DMS 273 treated with DMSO at 0.1 percent for 48 hours (cell line): ENCODE results near the gene RPL19.

Source experiments
- DNase-seq: peaks from one replicate; lab custom pipeline; 2025; lab: John Stamatoyannopoulos, UW

Gene RPL19

GRCh38 chr17:39173080-39173479 is 27.0 kb upstream of the RPL19 start:
- no peak for DNase-seq

GRCh38 chr17:39173526-39174274 is 26.4 kb upstream of the RPL19 start:
- no peak for DNase-seq

GRCh38 chr17:39174920-39175694 is 25.0 kb upstream of the RPL19 start:
- DNase-seq: peak; percentile 29

- DNase-seq: no peak
Observed at GRCh38 chr17:39175695-39176093, 24.4 kb upstream of the RPL19 start.

GRCh38 chr17:39177256-39177655 is 22.8 kb upstream of the RPL19 start:
- no peak for DNase-seq

- DNase-seq: no peak
Observed at GRCh38 chr17:39178536-39178935, 21.5 kb upstream of the RPL19 start.

GRCh38 chr17:39181303-39181702 is 18.8 kb upstream of the RPL19 start:
- no peak for DNase-seq

GRCh38 chr17:39183045-39183444 is 17.0 kb upstream of the RPL19 start:
- DNase-seq: no peak

GRCh38 chr17:39183720-39184119 is 16.4 kb upstream of the RPL19 start:
- no peak for DNase-seq

GRCh38 chr17:39186481-39187002 is 13.5 kb upstream of the RPL19 start:
- DNase-seq: no peak

GRCh38 chr17:39187152-39187830 is 12.8 kb upstream of the RPL19 start:
- DNase-seq: no peak

- no peak for DNase-seq
Observed at GRCh38 chr17:39191750-39192510, 8.2 kb upstream of the RPL19 start.

GRCh38 chr17:39192901-39193300 is 7.2 kb upstream of the RPL19 start:
- DNase-seq: no peak

GRCh38 chr17:39193346-39193745 is 6.7 kb upstream of the RPL19 start:
- DNase-seq: no peak

GRCh38 chr17:39194089-39194984 is 5.7 kb upstream of the RPL19 start:
- no peak for DNase-seq

- DNase-seq: no peak
Observed at GRCh38 chr17:39194985-39195524, 5.0 kb upstream of the RPL19 start.

- DNase-seq: no peak
Observed at GRCh38 chr17:39195568-39196160, 4.4 kb upstream of the RPL19 start.

GRCh38 chr17:39196241-39196807 is 3.8 kb upstream of the RPL19 start:
- DNase-seq: no peak

GRCh38 chr17:39196808-39197291 is 3.2 kb upstream of the RPL19 start:
- no peak for DNase-seq
